HepG2 (cell line): ENCODE data around the gene ARHGAP33. TPM values are rescaled to one million over a fixed set of nuclear protein-coding genes. Genes with fewer than 3 reads are reported as not detected.
A peak's percentile ranks its signal among the peaks of the same experiment; 100 is the strongest.

Experiments used
- AGO2 ChIP-seq: fragments of 200-400 bp; formaldehyde crosslinking; optimal IDR thresholded peaks from 2 replicates; pipeline ENCODE3; 2017; ENCODE audit warnings: mild to moderate bottlenecking, low read depth, low read length, moderate library complexity
- AHR ChIP-seq: IDR thresholded peaks from 2 replicates; pipeline ENCODE4 v1.6.1; 2018; ENCODE audit warnings: missing genetic modification reagents, missing compliant biosample characterization
- ARID4A ChIP-seq: sonication (generic); formaldehyde crosslinking; IDR thresholded peaks from 2 replicates; pipeline ENCODE4 v1.5.0; 2020; ENCODE audit warnings: mild to moderate bottlenecking, missing genetic modification reagents, borderline replicate concordance
- DRAP1 ChIP-seq: IDR thresholded peaks from 2 replicates; pipeline ENCODE4 v1.6.1; 2016; ENCODE audit warnings: missing genetic modification reagents, missing compliant biosample characterization
- EHMT2 ChIP-seq: fragments of 200-600 bp; sonication (generic); IDR thresholded peaks from 2 replicates; pipeline ENCODE4 v1.7.0; 2017; ENCODE audit warnings: antibody characterized with exemption, low read depth, low read length, borderline replicate concordance
- FOSL1 ChIP-seq: sonication (generic); formaldehyde crosslinking; IDR thresholded peaks from 2 replicates; pipeline ENCODE4 v1.9.0; 2021; ENCODE audit warnings: missing genetic modification reagents, borderline replicate concordance
- HMGXB4 ChIP-seq, 2 experiments: sonication (generic) in 1 of 2; formaldehyde crosslinking in 1 of 2; IDR thresholded peaks; 2 replicates each; pipeline versions ENCODE4 v1.4.0 to v1.6.1; 2018 to 2020; ENCODE audit warnings: missing genetic modification reagents in 2 of 2, borderline replicate concordance in 1 of 2, low read depth in 1 of 2, mild to moderate bottlenecking in 1 of 2, missing biosample characterization in 1 of 2
- MED8 ChIP-seq: sonication (generic); formaldehyde crosslinking; IDR thresholded peaks from 2 replicates; pipeline ENCODE4 v1.8.1; 2023; ENCODE audit warnings: mild to moderate bottlenecking, missing genetic modification reagents; ENCODE audit not compliant: insufficient replicate concordance
- RARG ChIP-seq: sonication (generic); formaldehyde crosslinking; IDR thresholded peaks from 2 replicates; pipeline ENCODE4 v1.4.0; 2020; ENCODE audit warnings: low read depth, mild to moderate bottlenecking, missing genetic modification reagents
- SMYD3 ChIP-seq: sonication (generic); formaldehyde crosslinking; IDR thresholded peaks from 2 replicates; pipeline ENCODE4 v1.8.1; 2023; ENCODE audit warnings: mild to moderate bottlenecking, missing genetic modification reagents
- SRY ChIP-seq: sonication (generic); formaldehyde crosslinking; IDR thresholded peaks from 2 replicates; pipeline ENCODE4 v1.8.0; 2022; ENCODE audit warnings: mild to moderate bottlenecking, missing genetic modification reagents
- ZBTB38 ChIP-seq: sonication (generic); formaldehyde crosslinking; IDR thresholded peaks from 2 replicates; pipeline ENCODE4 v1.5.1; 2020; ENCODE audit warnings: mild to moderate bottlenecking, missing genetic modification reagents
- ZNF512 ChIP-seq: sonication (generic); formaldehyde crosslinking; IDR thresholded peaks from 2 replicates; pipeline ENCODE4 v1.4.0; 2020; ENCODE audit warnings: mild to moderate bottlenecking, missing genetic modification reagents
- ZNF597 ChIP-seq: sonication (generic); formaldehyde crosslinking; IDR thresholded peaks from 2 replicates; pipeline ENCODE4 v1.5.0; 2020; ENCODE audit warnings: missing genetic modification reagents
- ZNF644 ChIP-seq: IDR thresholded peaks from 2 replicates; pipeline ENCODE4 v1.6.1; 2016; ENCODE audit warnings: low read depth
- ZUFSP ChIP-seq: sonication (generic); formaldehyde crosslinking; IDR thresholded peaks from 2 replicates; pipeline ENCODE4 v1.9.0; 2021; ENCODE audit warnings: missing genetic modification reagents, mild to moderate bottlenecking, borderline replicate concordance
- polyA plus RNA-seq, 8 experiments: library from polyadenylated mRNA; depleted of rRNA in 3 of 8; stranded (reverse) in 7 of 8; unstranded in 1 of 8; fragments of >200 nt; fragmentation: Illumina TruSeq in 4 of 8; extraction: Trizol in 4 of 8; gene quantifications; 2 replicates each; pipeline versions ENCODE4 v1.2.1 to v1.2.3, GENCODE V29; 2011 to 2016; ENCODE audit warnings: low read depth in 4 of 8, missing spikeins in 1 of 8, mixed read lengths in 1 of 8; ENCODE audit not compliant: insufficient read depth in 1 of 8
- total RNA-seq, 5 experiments: library from RNA; depleted of rRNA; stranded (reverse); fragments of >200 nt; fragmentation: Illumina TruSeq; extraction: Trizol; gene quantifications; 2 replicates each; pipeline ENCODE4 v1.2.3, GENCODE V29; 2016; ENCODE audit warnings: low read depth in 1 of 5

The ARHGAP33 gene
- total and polyA plus RNA-seq, 2 of the 13 experiments (the other 11 are each of a cell fraction or from before 2014, with no cell fraction given) = 1.3 to 2.7 TPM

- TF ChIP-seq ZNF512 (CRISPR knock-in tag) (no peak), RARG (no peak), FOSL1 (CRISPR knock-in tag) (no peak), EHMT2 (no peak), ARID4A (CRISPR knock-in tag) (peak; percentile 89), SMYD3 (CRISPR knock-in tag) (0 out of 2 replicates have a peak, but pooled peaks have one; percentile 71), MED8 (CRISPR knock-in tag) (no peak), DRAP1 (peak; percentile 85), SRY (CRISPR knock-in tag) (no peak; the same call in 1 of the 2 replicates), ZNF597 (CRISPR knock-in tag) (no peak), AGO2 (peak; percentile 46), HMGXB4 (CRISPR knock-in tag; IDR thresholded peaks at IDR 0.05; ENCODE audit: borderline replicate concordance in 1 of 2, low read depth in 1 of 2) (peak; percentile 40 to 52; a peak in 2 of 4 replicates), ZNF644 (CRISPR knock-in tag) (no peak), ZUFSP (no peak), ZBTB38 (CRISPR knock-in tag) (0 out of 2 replicates have a peak, but pooled peaks have one; percentile 36), AHR (CRISPR knock-in tag) (no peak)
Observed at GRCh38 chr19:35748106-35749020, 27.0 kb upstream of the ARHGAP33 start, which contains the start of gene LIN37 (continued).
